Ovary (tissue), 9 donors: Measurements from ENCODE around the gene FH. TPM values are rescaled to one million over a fixed set of nuclear protein-coding genes. Genes with fewer than 3 reads are reported as not detected.

Experiments used
- DNase-seq, 5 donors: peaks; one replicate each; pipeline ENCODE4 v3.0.0-alpha.2; 2019 to 2020
- H3K27ac ChIP-seq, 2 donors: fragments of 200-600 bp; one replicate each; pipeline versions ENCODE4 v1.5.1 to v1.8.0; 2019 to 2022
- H3K27me3 ChIP-seq: fragments of 200-600 bp; one replicate; pipeline ENCODE4 v1.8.0; 2022
- H3K36me3 ChIP-seq: fragments of 200-600 bp; sonication (generic); one replicate; pipeline ENCODE4 v1.5.1; 2019
- H3K4me1 ChIP-seq: one replicate; pipeline ENCODE4 v1.8.1; 2013; ENCODE audit warnings: mild to moderate bottlenecking, moderate library complexity; ENCODE audit not compliant: insufficient read depth
- H3K4me3 ChIP-seq: fragments of 200-600 bp; sonication (generic); one replicate; pipeline ENCODE4 v1.5.1; 2017
- H3K9me3 ChIP-seq, 2 donors: fragments of 200-600 bp in 1 of 2; sonication (generic) in 1 of 2; one replicate each; pipeline versions ENCODE4 v1.5.1 to v1.8.1; 2013 to 2019; ENCODE audit warnings: mild to moderate bottlenecking in 1 of 2, moderate library complexity in 1 of 2
- EP300 ChIP-seq: sonication (generic); formaldehyde crosslinking; IDR thresholded peaks from one replicate; pipeline ENCODE4 v1.6.1; 2017; ENCODE audit warnings: antibody characterized with exemption
- POLR2A ChIP-seq: fragments of 450-650 bp; IDR thresholded peaks from one replicate; pipeline ENCODE4 v1.6.1; 2017; ENCODE audit warnings: antibody characterized with exemption, mild to moderate bottlenecking, moderate library complexity
- WGBS, 3 donors: extraction: QIAGEN DNeasy Blood & Tissue Kit in 1 of 3; methylation state at CpG; one replicate each; pipeline versions ENCODE4 v1.1.5 to v1.1.7; 2013 to 2017; 5-methylcytosine and 5-hydroxymethylcytosine counted together
- intact Hi-C, 4 donors: fragments of 100-400 bp; cut with DNase I; formaldehyde crosslinking; loops; one replicate each; pipeline versions ENCODE4 v1.11.0 to v1.15.1; 2022 to 2023
- polyA plus RNA-seq, 2 donors: library from polyadenylated mRNA; stranded (reverse); fragments of 200-250 nt in 1 of 2; fragments of 350-450 nt in 1 of 2; fragmentation: Illumina TruSeq in 1 of 2; extraction: RNeasy Lipid Tissue Mini Kit (QIAGEN cat#74804) in 1 of 2; gene quantifications; one replicate each; pipeline ENCODE4 v1.2.3, GENCODE V29; 2013 to 2014
- total RNA-seq, 7 donors: library from RNA; depleted of rRNA in 2 of 7; stranded (reverse); fragments of >200 nt in 2 of 7; fragmentation: NEBNext Ultra II Directional in 3 of 7; extraction: Animal tissue kit (Norgen Biotek cat#: 25700) in 3 of 7; gene quantifications; one replicate each; pipeline versions ENCODE4 v1.1.0 to v1.2.4, GENCODE V29; 2016 to 2023
- TF ChIP-seq, protein P1 (sequence below), 3 donors: fragments of 450-650 bp in 2 of 3; fragments of 200-600 bp in 1 of 3; IDR thresholded peaks; one replicate each; pipeline versions ENCODE4 v1.5.1 to v1.8.0; 2016 to 2022; ENCODE audit warnings: antibody characterized with exemption in 3 of 3, mild to moderate bottlenecking in 1 of 3
- donor health status: DM: no; HTN: no; CAD: no; lungs with moderate emphysema.
- donor health status: DM: no; HTN: no; CAD: no.
- donor health status: Bipolar disorder and iron deficiency.
- donor health status: DM: yes; HTN: yes; CAD: no.
- donor health status: DM: no; HTN: no; CAD: no.
- donor health status: DM: yes; HTN: yes; CAD: no.

FH gene
- total and polyA plus RNA-seq, 9 donors: 19.2 to 64.4 (median 40.5) TPM

DNA sequence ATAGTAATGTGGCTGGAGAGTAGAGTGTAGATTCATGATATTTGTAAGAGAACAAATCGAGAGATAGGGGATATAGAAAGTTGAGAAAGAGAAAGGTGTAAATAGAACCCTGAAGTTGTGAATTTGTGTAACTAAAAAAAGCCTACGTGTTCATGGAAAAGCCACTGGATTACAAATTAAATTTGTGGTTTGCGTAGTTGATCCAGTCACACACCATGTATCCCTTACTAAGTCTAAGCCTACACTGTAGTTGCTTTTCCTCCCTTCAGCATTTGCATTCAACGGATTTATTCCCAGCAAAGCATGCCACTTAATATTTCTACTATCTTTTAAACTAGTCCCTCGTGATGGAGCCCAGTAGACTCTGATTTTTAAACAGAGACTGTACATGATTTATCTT lies 37.5 kb upstream of the FH start:
- intact Hi-C loops: no loop called here
- H3K4me1 ChIP-seq: no peaks in the 10 kb centered on the region
- no peaks in the 10 kb centered on the region for H3K27me3 ChIP-seq
- H3K36me3 ChIP-seq: no peaks in the 10 kb centered on the region
- no peaks in the 10 kb centered on the region for H3K9me3 ChIP-seq
- WGBS, 3 donors: 87 to 92% (median 91%) methylated on average over 5 of the region's 5 CpGs
- no peak for DNase-seq
- H3K27ac ChIP-seq: no peak overlapping the region
- no peak for TF ChIP-seq POLR2A
- no peak for TF ChIP-seq EP300
- TF ChIP-seq, protein P1, sequence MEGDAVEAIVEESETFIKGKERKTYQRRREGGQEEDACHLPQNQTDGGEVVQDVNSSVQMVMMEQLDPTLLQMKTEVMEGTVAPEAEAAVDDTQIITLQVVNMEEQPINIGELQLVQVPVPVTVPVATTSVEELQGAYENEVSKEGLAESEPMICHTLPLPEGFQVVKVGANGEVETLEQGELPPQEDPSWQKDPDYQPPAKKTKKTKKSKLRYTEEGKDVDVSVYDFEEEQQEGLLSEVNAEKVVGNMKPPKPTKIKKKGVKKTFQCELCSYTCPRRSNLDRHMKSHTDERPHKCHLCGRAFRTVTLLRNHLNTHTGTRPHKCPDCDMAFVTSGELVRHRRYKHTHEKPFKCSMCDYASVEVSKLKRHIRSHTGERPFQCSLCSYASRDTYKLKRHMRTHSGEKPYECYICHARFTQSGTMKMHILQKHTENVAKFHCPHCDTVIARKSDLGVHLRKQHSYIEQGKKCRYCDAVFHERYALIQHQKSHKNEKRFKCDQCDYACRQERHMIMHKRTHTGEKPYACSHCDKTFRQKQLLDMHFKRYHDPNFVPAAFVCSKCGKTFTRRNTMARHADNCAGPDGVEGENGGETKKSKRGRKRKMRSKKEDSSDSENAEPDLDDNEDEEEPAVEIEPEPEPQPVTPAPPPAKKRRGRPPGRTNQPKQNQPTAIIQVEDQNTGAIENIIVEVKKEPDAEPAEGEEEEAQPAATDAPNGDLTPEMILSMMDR (IDR thresholded peaks at IDR 0.05): no peak
- no peak overlapping the region for H3K4me3 ChIP-seq

DNA sequence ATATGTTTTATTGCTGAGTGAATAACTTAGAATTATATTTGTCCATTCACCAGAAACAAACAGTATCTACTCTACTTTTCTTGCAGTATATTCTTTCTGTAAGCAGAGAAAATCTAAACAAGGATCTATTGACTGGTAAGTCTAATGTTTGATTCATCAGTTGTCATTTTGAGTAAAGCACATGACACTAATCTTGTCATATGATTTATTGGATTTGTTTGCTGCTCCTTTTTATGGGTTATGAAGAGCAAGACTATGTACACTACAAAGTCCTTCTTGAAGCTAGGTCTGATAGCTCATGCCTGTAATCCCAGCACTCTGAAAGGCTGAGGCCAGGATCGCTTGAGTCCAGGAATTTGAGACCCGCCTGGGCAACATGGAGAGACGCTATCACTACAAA lies 36.0 kb upstream of the FH start:
- no peak for DNase-seq
- WGBS, 3 donors: 90 to 97% (median 94%) methylated on average over 3 of the region's 3 CpGs
- intact Hi-C loops: no loop called here
- no peaks in the 10 kb centered on the region for H3K4me1 ChIP-seq
- no peak for TF ChIP-seq POLR2A
- TF ChIP-seq EP300: no peak
- TF ChIP-seq, protein P1 (IDR thresholded peaks at IDR 0.05): no peak
- no peak overlapping the region for H3K27ac ChIP-seq
- H3K27me3 ChIP-seq: no peaks in the 10 kb centered on the region
- H3K4me3 ChIP-seq: no peak overlapping the region
- no peaks in the 10 kb centered on the region for H3K36me3 ChIP-seq
- H3K9me3 ChIP-seq: no peaks in the 10 kb centered on the region

DNA sequence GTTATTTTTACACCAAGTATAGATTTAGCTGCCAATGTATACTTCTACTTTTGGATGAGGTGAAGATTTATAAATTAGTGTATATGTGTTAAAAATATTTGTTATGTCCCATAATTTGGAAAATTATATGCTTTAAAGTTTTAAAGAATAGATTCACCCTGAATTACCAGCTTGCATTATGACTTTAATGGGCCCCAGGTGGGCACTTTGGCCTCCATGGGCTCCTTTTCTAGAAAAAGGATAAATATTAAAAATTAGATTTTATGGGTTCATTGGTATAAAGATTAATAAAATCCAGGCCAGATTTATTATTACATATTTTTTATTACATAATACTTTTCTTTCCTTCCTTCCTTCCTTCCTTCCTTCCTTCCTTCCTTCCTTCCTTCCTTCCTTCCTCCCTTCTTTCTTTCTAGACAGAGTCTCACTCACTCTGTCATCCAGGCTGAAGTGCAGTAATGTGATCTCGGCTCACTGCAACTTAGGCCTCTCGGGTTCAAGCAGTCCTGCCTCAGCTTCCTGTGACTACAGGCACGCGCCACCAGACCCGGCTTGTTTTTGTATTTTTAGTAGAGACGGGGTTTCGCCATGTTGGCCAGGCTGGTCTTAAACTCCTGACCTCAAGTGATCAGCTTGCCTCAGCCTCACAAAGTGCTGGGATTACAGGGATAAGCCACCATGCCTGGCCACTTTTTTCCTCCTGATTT lies 34.5 kb upstream of the FH start:
- intact Hi-C loops: no loop called here

DNA sequence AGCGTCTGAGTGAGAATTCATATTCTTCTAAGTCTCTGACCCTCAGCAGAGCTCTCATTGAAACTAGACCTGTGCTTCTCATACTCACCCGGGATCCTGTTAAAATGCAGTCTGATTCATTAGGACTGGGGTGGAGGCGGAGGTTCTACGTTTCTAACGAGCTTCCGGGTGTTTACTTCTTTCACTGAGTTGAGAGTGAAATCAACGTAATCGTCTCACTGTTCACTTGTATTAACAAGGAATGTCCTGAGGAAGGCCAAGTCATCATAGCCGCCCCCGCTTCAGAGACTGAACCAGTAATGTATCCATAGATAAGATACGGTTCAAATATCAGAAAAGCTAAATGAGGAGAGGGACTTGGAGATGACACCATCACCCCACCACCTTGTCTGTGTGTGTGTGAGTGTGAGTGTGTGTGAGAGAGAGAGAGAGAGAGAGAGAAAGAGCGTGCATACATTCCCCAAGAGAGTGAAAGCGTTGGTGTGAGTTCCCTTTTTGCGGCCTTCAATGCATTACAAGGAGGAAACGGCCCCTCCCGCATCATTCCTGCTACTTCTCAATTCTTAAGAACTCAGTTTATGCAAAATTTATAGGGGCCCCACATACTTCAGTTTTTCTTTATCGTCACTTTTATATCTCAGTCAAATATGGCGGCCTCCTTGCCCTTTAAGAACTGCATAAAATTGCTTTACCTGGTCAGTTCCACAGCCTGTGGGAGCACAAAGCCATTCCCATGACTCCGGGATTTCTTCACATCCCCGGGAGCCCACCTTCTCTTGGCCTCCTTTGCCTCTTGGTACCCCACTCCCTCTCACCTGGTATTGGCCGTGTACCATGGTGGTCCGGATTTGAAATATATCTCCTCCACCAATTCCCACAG lies 32.4 kb upstream of the FH start:
- TF ChIP-seq EP300 (no peak), POLR2A (no peak)
- TF ChIP-seq, protein P1 (IDR thresholded peaks at IDR 0.05): no peak
- Histone ChIP-seq H3K27ac (no peak overlapping the region), H3K27me3 (no peaks in the 10 kb centered on the region), H3K4me1 (no peaks in the 10 kb centered on the region), H3K36me3 (no peaks in the 10 kb centered on the region), H3K9me3 (no peaks in the 10 kb centered on the region), H3K4me3 (no peak overlapping the region)
- 56 to 72% (median 63%) methylated on average over 22 of the region's 22 CpGs for WGBS, 3 donors
- intact Hi-C loops: no loop called here
- DNase-seq: no peak

More for the DNA sequence above, 34.5 kb upstream of the FH start:
- WGBS, 3 donors: 87 to 91% (median 89%) methylated on average over 7 of the region's 7 CpGs
- Histone ChIP-seq H3K4me3 (no peak overlapping the region), H3K27ac (no peak overlapping the region), H3K27me3 (no peaks in the 10 kb centered on the region), H3K9me3 (no peaks in the 10 kb centered on the region), H3K4me1 (no peaks in the 10 kb centered on the region), H3K36me3 (no peaks in the 10 kb centered on the region)
- DNase-seq: no peak
- TF ChIP-seq POLR2A (no peak), EP300 (no peak)
- TF ChIP-seq, protein P1 (IDR thresholded peaks at IDR 0.05): no peak
